ENCODE measurements around the gene HAPLN2. TPM values are rescaled to one million over a fixed set of nuclear protein-coding genes. Genes with fewer than 3 reads are reported as not detected.

The HAPLN2 gene
- total RNA-seq, 1 experiment from 2014 or later, result 0.21 TPM

DNA sequence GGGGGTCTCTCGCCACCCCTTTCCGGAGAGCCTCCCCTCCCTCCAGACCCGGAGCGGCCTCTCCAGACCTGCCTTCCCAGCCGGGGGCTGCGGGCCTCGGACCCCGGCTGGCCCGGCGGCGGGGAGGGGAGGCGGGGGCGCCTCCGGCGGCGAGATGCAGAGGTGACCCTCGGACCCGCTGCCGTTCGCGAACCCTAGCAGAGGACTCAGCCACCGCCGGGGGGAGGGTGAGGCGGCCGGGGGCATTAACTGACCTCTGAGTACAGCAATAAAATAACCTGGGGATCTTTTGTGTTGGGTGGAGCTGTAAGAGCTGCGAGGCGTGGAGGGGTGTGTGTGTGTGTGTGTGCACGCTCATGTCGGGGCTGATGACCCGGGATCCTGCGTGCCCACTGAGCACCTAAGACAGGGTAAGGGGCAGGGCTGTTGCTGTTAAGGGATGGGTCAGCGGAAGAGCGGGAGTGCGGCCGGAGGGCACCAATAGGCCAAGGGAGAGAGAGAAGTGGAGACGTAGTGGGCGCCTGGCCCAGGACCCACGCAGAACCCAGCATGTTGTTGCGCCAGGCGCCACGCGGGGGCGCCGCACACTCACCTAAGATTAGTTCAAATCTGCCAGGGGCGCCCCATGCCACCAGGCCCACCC is 6.3 kb downstream of the HAPLN2 start:
- ChIA-PET POLR2A (no interaction called here), CTCF (interaction anchor here (0.6 to 3.0 kb wide), 4 partner anchors 13 to 207 kb away, joined by 3 to 41 read pairs (median 4); no protein-coding TSS in a partner anchor)
- Histone ChIP-seq H3K36me3 (ENCODE audit: control insufficient read depth, insufficient read depth, low read length) (no peaks in the 10 kb centered on the region), H3K4me3 (ENCODE audit: low read depth in 2 of 2, low read length in 2 of 2) (peak overlapping the region; percentile 47 to 54), H3K9me3 (ENCODE audit: control insufficient read depth, insufficient read depth, low read depth, low read length) (no peaks in the 10 kb centered on the region), H3K4me1 (ENCODE audit: control insufficient read depth, insufficient read depth, low read length) (peaks cover 4% of the 10 kb centered on the region), H3K27me3 (ENCODE audit: control insufficient read depth, insufficient read depth, low read length) (peaks cover 2% of the 10 kb centered on the region; the same call in 1 of the 2 replicates), H3K27ac (ENCODE audit: low read length) (no peak overlapping the region)
- TF ChIP-seq TCF7L2 (IDR thresholded peaks at IDR 0.05; ENCODE audit: low read depth, low read length) (no peak), SIN3A (IDR thresholded peaks at IDR 0.05; ENCODE audit: borderline replicate concordance, insufficient read depth, low read depth, low read length) (no peak), POLR2AphosphoS5 (IDR thresholded peaks at IDR 0.05; ENCODE audit: low read depth, low read length) (no peak)
- TF ChIP-seq, protein P1, sequence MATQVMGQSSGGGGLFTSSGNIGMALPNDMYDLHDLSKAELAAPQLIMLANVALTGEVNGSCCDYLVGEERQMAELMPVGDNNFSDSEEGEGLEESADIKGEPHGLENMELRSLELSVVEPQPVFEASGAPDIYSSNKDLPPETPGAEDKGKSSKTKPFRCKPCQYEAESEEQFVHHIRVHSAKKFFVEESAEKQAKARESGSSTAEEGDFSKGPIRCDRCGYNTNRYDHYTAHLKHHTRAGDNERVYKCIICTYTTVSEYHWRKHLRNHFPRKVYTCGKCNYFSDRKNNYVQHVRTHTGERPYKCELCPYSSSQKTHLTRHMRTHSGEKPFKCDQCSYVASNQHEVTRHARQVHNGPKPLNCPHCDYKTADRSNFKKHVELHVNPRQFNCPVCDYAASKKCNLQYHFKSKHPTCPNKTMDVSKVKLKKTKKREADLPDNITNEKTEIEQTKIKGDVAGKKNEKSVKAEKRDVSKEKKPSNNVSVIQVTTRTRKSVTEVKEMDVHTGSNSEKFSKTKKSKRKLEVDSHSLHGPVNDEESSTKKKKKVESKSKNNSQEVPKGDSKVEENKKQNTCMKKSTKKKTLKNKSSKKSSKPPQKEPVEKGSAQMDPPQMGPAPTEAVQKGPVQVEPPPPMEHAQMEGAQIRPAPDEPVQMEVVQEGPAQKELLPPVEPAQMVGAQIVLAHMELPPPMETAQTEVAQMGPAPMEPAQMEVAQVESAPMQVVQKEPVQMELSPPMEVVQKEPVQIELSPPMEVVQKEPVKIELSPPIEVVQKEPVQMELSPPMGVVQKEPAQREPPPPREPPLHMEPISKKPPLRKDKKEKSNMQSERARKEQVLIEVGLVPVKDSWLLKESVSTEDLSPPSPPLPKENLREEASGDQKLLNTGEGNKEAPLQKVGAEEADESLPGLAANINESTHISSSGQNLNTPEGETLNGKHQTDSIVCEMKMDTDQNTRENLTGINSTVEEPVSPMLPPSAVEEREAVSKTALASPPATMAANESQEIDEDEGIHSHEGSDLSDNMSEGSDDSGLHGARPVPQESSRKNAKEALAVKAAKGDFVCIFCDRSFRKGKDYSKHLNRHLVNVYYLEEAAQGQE (IDR thresholded peaks at IDR 0.05; ENCODE audit: insufficient read depth in 1 of 2, low read depth in 2 of 2, low read length in 1 of 2), result no peak
- TF ChIP-seq, protein P2, sequence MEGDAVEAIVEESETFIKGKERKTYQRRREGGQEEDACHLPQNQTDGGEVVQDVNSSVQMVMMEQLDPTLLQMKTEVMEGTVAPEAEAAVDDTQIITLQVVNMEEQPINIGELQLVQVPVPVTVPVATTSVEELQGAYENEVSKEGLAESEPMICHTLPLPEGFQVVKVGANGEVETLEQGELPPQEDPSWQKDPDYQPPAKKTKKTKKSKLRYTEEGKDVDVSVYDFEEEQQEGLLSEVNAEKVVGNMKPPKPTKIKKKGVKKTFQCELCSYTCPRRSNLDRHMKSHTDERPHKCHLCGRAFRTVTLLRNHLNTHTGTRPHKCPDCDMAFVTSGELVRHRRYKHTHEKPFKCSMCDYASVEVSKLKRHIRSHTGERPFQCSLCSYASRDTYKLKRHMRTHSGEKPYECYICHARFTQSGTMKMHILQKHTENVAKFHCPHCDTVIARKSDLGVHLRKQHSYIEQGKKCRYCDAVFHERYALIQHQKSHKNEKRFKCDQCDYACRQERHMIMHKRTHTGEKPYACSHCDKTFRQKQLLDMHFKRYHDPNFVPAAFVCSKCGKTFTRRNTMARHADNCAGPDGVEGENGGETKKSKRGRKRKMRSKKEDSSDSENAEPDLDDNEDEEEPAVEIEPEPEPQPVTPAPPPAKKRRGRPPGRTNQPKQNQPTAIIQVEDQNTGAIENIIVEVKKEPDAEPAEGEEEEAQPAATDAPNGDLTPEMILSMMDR (IDR thresholded peaks at IDR 0.05), result peak; percentile 96
- intact Hi-C loops (cut with micrococcal nuclease; ENCODE audit: unreplicated experiment) (loop anchor here (1.0 kb wide), 1 partner anchor 33 kb away; no protein-coding TSS in a partner anchor), in situ Hi-C loops (cut with HindIII; ENCODE audit: low pct_unique_long_range_greater_than_20kb, low sequenced_read_pairs) (no loop called here)
- DNase-seq (ENCODE audit: low read depth, low spot score) (no peak), ATAC-seq (peak; percentile 43)
- no TSS peak for BruUV-seq (replicated peaks)

DNA sequence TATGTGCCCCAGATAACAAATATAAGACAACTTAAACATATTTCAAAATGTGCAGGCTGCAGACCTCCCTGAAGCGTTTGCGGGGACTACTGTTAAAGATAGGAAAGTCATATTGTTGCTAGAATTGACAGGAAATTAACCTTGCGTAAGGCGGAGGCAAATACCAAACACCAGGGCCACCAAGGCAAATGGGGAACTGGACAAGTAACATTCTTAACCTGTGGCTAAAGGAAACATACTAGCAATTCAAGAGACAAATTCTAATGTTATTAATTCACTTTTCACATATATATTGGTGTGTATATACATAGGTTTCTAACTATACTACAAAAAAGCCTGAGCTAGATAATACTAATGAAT is 6.8 kb downstream of the HAPLN2 start:
- Histone ChIP-seq H3K4me3 (ENCODE audit: low read depth in 2 of 2, low read length in 2 of 2) (no peak overlapping the region), H3K27ac (ENCODE audit: low read length) (no peak overlapping the region), H3K4me1 (ENCODE audit: control insufficient read depth, insufficient read depth, low read length) (peaks cover 4% of the 10 kb centered on the region), H3K9me3 (ENCODE audit: control insufficient read depth, insufficient read depth, low read depth, low read length) (no peaks in the 10 kb centered on the region), H3K36me3 (ENCODE audit: control insufficient read depth, insufficient read depth, low read length) (no peaks in the 10 kb centered on the region), H3K27me3 (ENCODE audit: control insufficient read depth, insufficient read depth, low read length) (peaks cover 2% of the 10 kb centered on the region; the same call in 1 of the 2 replicates)
- TF ChIP-seq, protein P1 (IDR thresholded peaks at IDR 0.05; ENCODE audit: insufficient read depth in 1 of 2, low read depth in 2 of 2, low read length in 1 of 2), result no peak
- TF ChIP-seq SIN3A (IDR thresholded peaks at IDR 0.05; ENCODE audit: borderline replicate concordance, insufficient read depth, low read depth, low read length) (no peak), TCF7L2 (IDR thresholded peaks at IDR 0.05; ENCODE audit: low read depth, low read length) (no peak), POLR2AphosphoS5 (IDR thresholded peaks at IDR 0.05; ENCODE audit: low read depth, low read length) (no peak)
- TF ChIP-seq, protein P2 (IDR thresholded peaks at IDR 0.05), result no peak; the same call in none of the 2 replicates
- CTCF ChIA-PET, result interaction anchor here (0.7 to 3.0 kb wide), 5 partner anchors 13 to 200 kb away, joined by 3 to 41 read pairs (median 5); no protein-coding TSS in a partner anchor
- in situ Hi-C loops (cut with HindIII; ENCODE audit: low pct_unique_long_range_greater_than_20kb, low sequenced_read_pairs), result no loop called here
- ATAC-seq, result no peak
- BruUV-seq (replicated peaks), result no TSS peak
- intact Hi-C loops (cut with micrococcal nuclease; ENCODE audit: unreplicated experiment), result loop anchor here (1.0 kb wide), 1 partner anchor 32 kb away; no protein-coding TSS in a partner anchor
- DNase-seq (ENCODE audit: low read depth, low spot score), result no peak
- POLR2A ChIA-PET, result no interaction called here
